IMR-90 (cell line): ENCODE measurements around the gene DDX59. TPM values are rescaled to one million over a fixed set of nuclear protein-coding genes. Genes with fewer than 3 reads are reported as not detected.
A peak's percentile ranks its signal among the peaks of the same experiment; 100 is the strongest.

Source experiments
- ATAC-seq: fragments of 200-7000 bp; cut with Tn5 transposase; 2 replicates; pipeline ENCODE4 v1.9.1; 2020; ENCODE audit warnings: low read depth, mild to moderate bottlenecking, moderate library complexity
- BruUV-seq: library from RNA; stranded (reverse); fragments of 400-500 nt; replicated peaks from 2 replicates; lab custom pipeline; 2021; lab: Mats Ljungman, UMichigan
- CTCF ChIA-PET: fragments of 300-600 bp; formaldehyde crosslinking; extraction: SDS; loops from one replicate; lab custom pipeline; 2021; ENCODE audit warnings: antibody characterized with exemption; lab: Yijun Ruan, JAX
- POLR2A ChIA-PET: fragments of 300-600 bp; sonication (Branson Sonifier 250); formaldehyde crosslinking; loops from one replicate; lab custom pipeline; 2022; ENCODE audit warnings: antibody characterized with exemption; ENCODE audit not compliant: unreplicated experiment; lab: Charles Lee
- DNase-seq: peaks from one replicate; pipeline ENCODE4 v3.0.0; 2013
- H2AFZ ChIP-seq: replicated peaks from 2 replicates; pipeline ENCODE3; 2013; ENCODE audit warnings: low read length, mild to moderate bottlenecking; ENCODE audit not compliant: poor library complexity
- H2AK5ac ChIP-seq: 2 replicates; pipeline ENCODE4 v1.6.1; 2013; ENCODE audit warnings: low read depth, low read length, inconsistent platforms
- H2AK9ac ChIP-seq: replicated peaks from 2 replicates; pipeline ENCODE3; 2013; ENCODE audit warnings: mild to moderate bottlenecking, low read depth, low read length, moderate library complexity; ENCODE audit not compliant: poor library complexity
- H2BK120ac ChIP-seq: 2 replicates; pipeline ENCODE4 v1.6.1; 2013; ENCODE audit warnings: low read depth, low read length, inconsistent platforms
- H2BK15ac ChIP-seq: 3 replicates; pipeline ENCODE4 v1.6.1; 2013; ENCODE audit warnings: low read depth, low read length, inconsistent platforms
- H2BK20ac ChIP-seq: 2 replicates; pipeline ENCODE4 v1.6.1; 2013; ENCODE audit warnings: low read depth, mild to moderate bottlenecking, inconsistent platforms, low read length, moderate library complexity
- H2BK5ac ChIP-seq: 2 replicates; pipeline ENCODE4 v1.6.1; 2013; ENCODE audit warnings: mild to moderate bottlenecking, low read depth, low read length, inconsistent platforms; ENCODE audit not compliant: poor library complexity, severe bottlenecking
- H3K14ac ChIP-seq: replicated peaks from 2 replicates; pipeline ENCODE4 v1.6.1; 2013; ENCODE audit warnings: low read depth, low read length, inconsistent platforms
- H3K18ac ChIP-seq: 2 replicates; pipeline ENCODE4 v1.6.1; 2013; ENCODE audit warnings: low read depth, low read length, control low read depth
- H3K23ac ChIP-seq: 2 replicates; pipeline ENCODE4 v1.6.1; 2013; ENCODE audit warnings: low read depth, low read length, inconsistent platforms
- H3K27ac ChIP-seq: 2 replicates; pipeline ENCODE4 v1.5.1; 2013; ENCODE audit warnings: mild to moderate bottlenecking, control low read depth, low read length; ENCODE audit not compliant: insufficient read depth
- H3K27me3 ChIP-seq: 2 replicates; pipeline ENCODE4 v1.6.1; 2013; ENCODE audit warnings: low read length; ENCODE audit not compliant: control insufficient read depth, insufficient read depth
- H3K36me3 ChIP-seq: 2 replicates; pipeline ENCODE4 v1.6.1; 2013; ENCODE audit warnings: low read length, mixed read lengths; ENCODE audit not compliant: control insufficient read depth, insufficient read depth
- H3K4ac ChIP-seq: 2 replicates; pipeline ENCODE4 v1.6.1; 2013; ENCODE audit warnings: low read depth, low read length, inconsistent platforms
- H3K4me1 ChIP-seq: 2 replicates; pipeline ENCODE4 v1.6.1; 2013; ENCODE audit warnings: low read length, mixed read lengths; ENCODE audit not compliant: control insufficient read depth, insufficient read depth
- H3K4me2 ChIP-seq: 2 replicates; pipeline ENCODE4 v1.6.1; 2013; ENCODE audit warnings: low read depth, mild to moderate bottlenecking, control low read depth, low read length, moderate library complexity
- H3K4me3 ChIP-seq: 2 replicates; pipeline ENCODE4 v1.5.1; 2013; ENCODE audit warnings: low read depth, mild to moderate bottlenecking, control low read depth, low read length, moderate library complexity; ENCODE audit not compliant: insufficient read depth
- H3K56ac ChIP-seq: 2 replicates; pipeline ENCODE4 v1.6.1; 2013; ENCODE audit warnings: low read length, inconsistent platforms; ENCODE audit not compliant: insufficient read depth; ENCODE audit errors: extremely low read depth
- H3K79me1 ChIP-seq, 2 experiments: 2 replicates each; pipeline ENCODE4 v1.6.1; 2013; ENCODE audit warnings: low read length in 2 of 2, inconsistent platforms in 1 of 2, low read depth in 1 of 2
- H3K9ac ChIP-seq: 2 replicates; pipeline ENCODE4 v1.6.1; 2013; ENCODE audit warnings: low read depth, low read length, control low read depth
- H3K9me1 ChIP-seq: 2 replicates; pipeline ENCODE4 v1.6.1; 2013; ENCODE audit warnings: low read length, inconsistent platforms; ENCODE audit not compliant: insufficient read depth
- H3K9me3 ChIP-seq: 2 replicates; pipeline ENCODE4 v1.6.1; 2013; ENCODE audit warnings: low read length; ENCODE audit not compliant: control insufficient read depth, insufficient read depth
- H4K20me1 ChIP-seq: 2 replicates; pipeline ENCODE4 v1.6.1; 2013; ENCODE audit warnings: low read length, inconsistent platforms; ENCODE audit not compliant: insufficient read depth
- H4K5ac ChIP-seq: 2 replicates; pipeline ENCODE4 v1.6.1; 2013; ENCODE audit warnings: mild to moderate bottlenecking, low read depth, low read length, control low read depth
- H4K8ac ChIP-seq, 2 experiments: 2 replicates each; pipeline ENCODE4 v1.6.1; 2013; ENCODE audit warnings: low read depth in 2 of 2, low read length in 2 of 2, control low read depth in 1 of 2, inconsistent platforms in 1 of 2
- H4K91ac ChIP-seq: 2 replicates; pipeline ENCODE4 v1.6.1; 2013; ENCODE audit warnings: low read depth, low read length, inconsistent platforms; ENCODE audit not compliant: insufficient read depth
- BHLHE40 ChIP-seq: fragments of 150-350 bp; IDR thresholded peaks from 2 replicates; pipeline ENCODE4 v1.6.1; 2016; ENCODE audit warnings: mild to moderate bottlenecking, low read depth, low read length
- FOS ChIP-seq: fragments of 150-350 bp; IDR thresholded peaks from 2 replicates; pipeline ENCODE4 v1.6.1; 2016; ENCODE audit warnings: low read depth, low read length
- MAFK ChIP-seq: IDR thresholded peaks from 2 replicates; pipeline ENCODE4 v1.6.1; 2012; ENCODE audit warnings: low read depth, low read length, improper control_type of control experiment
- NFE2L2 ChIP-seq: fragments of 150-350 bp; IDR thresholded peaks from 2 replicates; pipeline ENCODE4 v1.6.1; 2016; ENCODE audit warnings: low read depth, mild to moderate bottlenecking, low read length
- RFX5 ChIP-seq: IDR thresholded peaks from 2 replicates; pipeline ENCODE4 v1.8.0; 2012; ENCODE audit warnings: low read depth, mild to moderate bottlenecking, low read length, moderate library complexity
- WGBS, 2 experiments: methylation state at CpG; one replicate each; pipeline versions ENCODE4 v1.1.5 to v1.1.7; 2013; ENCODE audit warnings: missing lambda C conversion rate in 2 of 2; ENCODE audit not compliant: insufficient read length in 1 of 2; ENCODE audit errors: extremely low coverage in 2 of 2; 5-methylcytosine and 5-hydroxymethylcytosine counted together
- dilution Hi-C: fragments of 300-500 bp; cut with HindIII; formaldehyde crosslinking; loops from one replicate; pipeline ENCODE4 v1.14.3; 2018; ENCODE audit warnings: low sequenced_read_pairs; ENCODE audit not compliant: unreplicated experiment
- in situ Hi-C: fragments of 300-500 bp; cut with MboI; formaldehyde crosslinking; loops from 3 replicates; pipeline ENCODE4 v1.14.3; 2019; ENCODE audit warnings: low sequenced_read_pairs, inconsistent platforms, mixed read lengths
- intact Hi-C: fragments of 100-400 bp; cut with micrococcal nuclease; formaldehyde crosslinking; loops from 2 replicates; pipeline ENCODE4 v1.10.0; 2022
- polyA plus RNA-seq, 3 experiments: library from polyadenylated mRNA; depleted of rRNA; stranded (reverse); fragments of >200 nt; gene quantifications; 2 replicates each; pipeline ENCODE4 v1.2.3, GENCODE V29; 2012; ENCODE audit warnings: low replicate concordance in 1 of 3
- total RNA-seq: library from RNA; depleted of rRNA; stranded (reverse); fragments of >200 nt; gene quantifications from 2 replicates; pipeline ENCODE4 v1.2.3, GENCODE V29; 2012

The DDX59 gene
- total and polyA plus RNA-seq, 2 of the 4 experiments (the other 2 are of a cell fraction): 8.6 to 9.1 TPM

DNA sequence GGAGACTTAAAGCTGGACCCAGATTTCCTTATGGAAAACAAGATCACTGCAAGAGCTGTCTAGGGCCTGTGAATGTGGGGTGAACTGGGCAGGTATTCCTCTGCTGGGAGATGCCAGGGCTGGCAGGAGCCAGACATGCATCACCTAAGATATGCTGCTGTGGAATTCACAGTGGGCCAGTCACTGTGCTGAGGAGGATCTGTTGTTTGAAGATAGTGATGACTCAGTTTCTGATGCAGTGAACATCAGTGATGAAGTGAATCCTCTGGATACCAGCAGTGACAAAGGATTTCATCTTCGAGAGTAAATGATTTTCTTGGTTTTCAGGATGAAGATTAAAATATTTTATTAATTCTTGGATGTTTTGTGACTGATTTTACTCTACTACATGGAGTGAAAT, 39.1 kb upstream of the DDX59 start:
- in situ Hi-C loops (no loop called here), dilution Hi-C loops (no loop called here), intact Hi-C loops (no loop called here)
- no peaks in the 10 kb centered on the region for H3K27me3 ChIP-seq
- no peak overlapping the region for H2AK5ac ChIP-seq
- H3K79me1 ChIP-seq: no peaks in the 10 kb centered on the region
- no peak overlapping the region for H3K4me2 ChIP-seq
- H3K36me3 ChIP-seq: no peaks in the 10 kb centered on the region
- H3K4me1 ChIP-seq: no peaks in the 10 kb centered on the region
- H3K4ac ChIP-seq: no peak overlapping the region
- no peak overlapping the region for H4K8ac ChIP-seq
- no peak overlapping the region for H4K91ac ChIP-seq
- TF ChIP-seq MAFK (peak; percentile 46), BHLHE40 (no peak), FOS (no peak), NFE2L2 (no peak), RFX5 (no peak)
- DNase-seq (peak; percentile 60), ATAC-seq (peak; percentile 83)
- ChIA-PET CTCF (no interaction called here), POLR2A (interaction anchor here (0.6 kb wide), 1 partner anchor 57 kb away, joined by 8 read pairs; no protein-coding TSS in a partner anchor)
- no peaks in the 10 kb centered on the region for H3K9me3 ChIP-seq
- BruUV-seq: no TSS peak
- H4K5ac ChIP-seq: no peak overlapping the region
- no peak overlapping the region for H2AFZ ChIP-seq
- H2BK120ac ChIP-seq: no peak overlapping the region
- H2BK15ac ChIP-seq: no peak overlapping the region
- no peaks in the 10 kb centered on the region for H4K20me1 ChIP-seq
- no peak overlapping the region for H3K23ac ChIP-seq
- no peak overlapping the region for H2BK5ac ChIP-seq
- no peak overlapping the region for H3K9ac ChIP-seq
- H3K56ac ChIP-seq: no peak overlapping the region
- H3K14ac ChIP-seq: no peak overlapping the region
- H2AK9ac ChIP-seq: no peak overlapping the region
- H3K18ac ChIP-seq: no peak overlapping the region
- H2BK20ac ChIP-seq: no peak overlapping the region
- H3K4me3 ChIP-seq: no peak overlapping the region
- H3K27ac ChIP-seq: no peak overlapping the region
- WGBS, 2 experiments: no CpG with 5 or more reads among the region's 1 CpG
- peaks cover 3% of the 10 kb centered on the region; the same call in 1 of the 2 replicates for H3K9me1 ChIP-seq
